KMS-11 (cell line): ENCODE data around the gene PNMA6E.

ENCODE experiments used
- H2AFZ ChIP-seq: fragments of 200-600 bp; sonication (generic); 2 replicates; pipeline ENCODE4 v1.6.1; 2016; ENCODE audit warnings: antibody characterized with exemption, mixed run types, low read depth
- H3K27ac ChIP-seq: fragments of 200-600 bp; sonication (generic); 2 replicates; pipeline ENCODE4 v1.6.1; 2016; ENCODE audit warnings: mild to moderate bottlenecking, mixed run types
- H3K27me3 ChIP-seq: fragments of 200-600 bp; sonication (generic); 2 replicates; pipeline ENCODE4 v1.6.1; 2017; ENCODE audit warnings: mild to moderate bottlenecking, low read depth, mixed run types, moderate library complexity; ENCODE audit not compliant: insufficient read depth
- H3K36me3 ChIP-seq: fragments of 200-600 bp; sonication (generic); 2 replicates; pipeline ENCODE4 v1.6.1; 2017; ENCODE audit warnings: mild to moderate bottlenecking, mixed run types; ENCODE audit not compliant: insufficient read depth
- H3K4me1 ChIP-seq: fragments of 200-600 bp; sonication (generic); 2 replicates; pipeline ENCODE4 v1.6.1; 2016; ENCODE audit warnings: mild to moderate bottlenecking, low read depth, mixed run types; ENCODE audit not compliant: poor library complexity, severe bottlenecking
- H3K4me2 ChIP-seq: fragments of 200-600 bp; sonication (generic); 2 replicates; pipeline ENCODE4 v1.7.0; 2016; ENCODE audit warnings: mild to moderate bottlenecking, mixed run types
- H3K4me3 ChIP-seq: fragments of 200-600 bp; sonication (generic); IDR thresholded peaks from 2 replicates; pipeline ENCODE4 v1.6.1; 2017; ENCODE audit warnings: low read depth, low read length, mixed read lengths; ENCODE audit not compliant: insufficient read depth
- H3K79me2 ChIP-seq: fragments of 200-600 bp; sonication (generic); 2 replicates; pipeline ENCODE4 v1.6.1; 2016; ENCODE audit warnings: low read depth, mixed run types; ENCODE audit not compliant: insufficient read depth
- H3K9ac ChIP-seq: fragments of 200-600 bp; sonication (generic); 2 replicates; pipeline ENCODE4 v1.6.1; 2016; ENCODE audit warnings: mild to moderate bottlenecking, mixed run types
- H4K20me1 ChIP-seq: fragments of 200-600 bp; sonication (generic); 2 replicates; pipeline ENCODE4 v1.6.1; 2016; ENCODE audit warnings: mild to moderate bottlenecking, mixed run types; ENCODE audit not compliant: insufficient read depth
- CTCF ChIP-seq: fragments of 200-600 bp; sonication (generic); conservative IDR thresholded peaks from 2 replicates; pipeline ENCODE4 v1.6.1; 2017; ENCODE audit warnings: low read depth, mild to moderate bottlenecking, antibody characterized with exemption, low read length, moderate library complexity, mixed read lengths

The PNMA6E gene

GRCh38 chrX:153379508-153379907 is 21.6 kb downstream of the PNMA6E start:
- Histone ChIP-seq H3K4me2 (no peak overlapping the region), H3K27me3 (no peaks in the 10 kb centered on the region), H3K79me2 (no peaks in the 10 kb centered on the region), H3K9ac (no peak overlapping the region), H2AFZ (no peak overlapping the region), H4K20me1 (no peaks in the 10 kb centered on the region), H3K4me1 (no peaks in the 10 kb centered on the region), H3K27ac (no peak overlapping the region), H3K36me3 (no peaks in the 10 kb centered on the region), H3K4me3 (no peak overlapping the region)
- no peak for TF ChIP-seq CTCF

GRCh38 chrX:153378607-153379006 is 22.5 kb downstream of the PNMA6E start:
- Histone ChIP-seq H3K27me3 (no peaks in the 10 kb centered on the region), H3K9ac (no peak overlapping the region), H3K4me2 (no peak overlapping the region), H2AFZ (no peak overlapping the region), H3K79me2 (no peaks in the 10 kb centered on the region), H3K4me3 (no peak overlapping the region), H3K27ac (no peak overlapping the region), H3K4me1 (no peaks in the 10 kb centered on the region), H3K36me3 (no peaks in the 10 kb centered on the region), H4K20me1 (no peaks in the 10 kb centered on the region)
- TF ChIP-seq CTCF, result no peak

- no peak for TF ChIP-seq CTCF
- Histone ChIP-seq H3K27ac (no peak overlapping the region), H3K4me2 (no peak overlapping the region), H4K20me1 (no peaks in the 10 kb centered on the region), H2AFZ (no peak overlapping the region), H3K36me3 (no peaks in the 10 kb centered on the region), H3K79me2 (no peaks in the 10 kb centered on the region), H3K4me3 (no peak overlapping the region), H3K4me1 (no peaks in the 10 kb centered on the region), H3K27me3 (no peaks in the 10 kb centered on the region), H3K9ac (no peak overlapping the region)
Observed at GRCh38 chrX:153377727-153378126, 23.4 kb downstream of the PNMA6E start.

- Histone ChIP-seq H3K4me1 (no peaks in the 10 kb centered on the region), H3K27me3 (no peaks in the 10 kb centered on the region), H3K4me3 (no peak overlapping the region), H3K36me3 (no peaks in the 10 kb centered on the region), H3K4me2 (no peak overlapping the region), H2AFZ (no peak overlapping the region), H3K27ac (no peak overlapping the region), H4K20me1 (no peaks in the 10 kb centered on the region), H3K9ac (no peak overlapping the region), H3K79me2 (no peaks in the 10 kb centered on the region)
- TF ChIP-seq CTCF, result no peak
Observed at GRCh38 chrX:153375571-153375970, 25.6 kb downstream of the PNMA6E start.

GRCh38 chrX:153374426-153374825 is 26.7 kb downstream of the PNMA6E start:
- H3K36me3 ChIP-seq, result no peaks in the 10 kb centered on the region
- no peak for TF ChIP-seq CTCF
- no peaks in the 10 kb centered on the region for H3K27me3 ChIP-seq
- H4K20me1 ChIP-seq, result no peaks in the 10 kb centered on the region
- H3K4me2 ChIP-seq, result no peak overlapping the region
- H3K4me3 ChIP-seq, result no peak overlapping the region
- H2AFZ ChIP-seq, result no peak overlapping the region
- H3K4me1 ChIP-seq, result no peaks in the 10 kb centered on the region
- no peak overlapping the region for H3K9ac ChIP-seq
- H3K79me2 ChIP-seq, result no peaks in the 10 kb centered on the region
- H3K27ac ChIP-seq, result no peak overlapping the region
